Astrocyte (in vitro differentiated cells and primary cell): ENCODE results near the gene C17orf100. TPM values are rescaled to one million over a fixed set of nuclear protein-coding genes. Genes with fewer than 3 reads are reported as not detected.

ENCODE experiments used
- DNase-seq: peaks from one replicate; pipeline ENCODE4 v3.0.0-alpha.2; 2010; ENCODE audit warnings: low read depth
- FAIRE-seq: peaks from 2 replicates; lab custom pipeline; 2011; peaks lifted over from hg19 to GRCh38; lab: Jason Lieb, UNC
- H2AFZ ChIP-seq: 2 replicates; pipeline ENCODE4 v1.6.0; 2012; ENCODE audit warnings: low read depth, low read length, inconsistent platforms
- H3K27ac ChIP-seq: 2 replicates; pipeline ENCODE4 v1.5.1; 2011; ENCODE audit warnings: low read depth, low read length, inconsistent platforms
- H3K27me3 ChIP-seq: 2 replicates; pipeline ENCODE4 v1.6.0; 2011; ENCODE audit warnings: low read length, inconsistent platforms; ENCODE audit not compliant: insufficient read depth
- H3K36me3 ChIP-seq: 2 replicates; pipeline ENCODE4 v1.5.1; 2011; ENCODE audit warnings: low read length, inconsistent platforms; ENCODE audit not compliant: insufficient read depth
- H3K4me1 ChIP-seq: 2 replicates; pipeline ENCODE4 v1.5.1; 2011; ENCODE audit warnings: low read length, inconsistent platforms; ENCODE audit not compliant: insufficient read depth
- H3K4me2 ChIP-seq: 2 replicates; pipeline ENCODE4 v1.6.0; 2012; ENCODE audit warnings: low read length, inconsistent platforms
- H3K4me3 ChIP-seq: 2 replicates; pipeline ENCODE4 v1.5.1; 2011; ENCODE audit warnings: low read depth, mild to moderate bottlenecking, low read length, inconsistent platforms; ENCODE audit not compliant: insufficient read depth
- H3K79me2 ChIP-seq: 2 replicates; pipeline ENCODE4 v1.6.0; 2012; ENCODE audit warnings: mild to moderate bottlenecking, low read length, inconsistent platforms; ENCODE audit not compliant: insufficient read depth
- H3K9ac ChIP-seq: 2 replicates; pipeline ENCODE4 v1.6.0; 2012; ENCODE audit warnings: mild to moderate bottlenecking, low read length, inconsistent platforms
- H3K9me3 ChIP-seq: 2 replicates; pipeline ENCODE4 v1.5.1; 2012; ENCODE audit warnings: low read depth, mild to moderate bottlenecking, low read length, inconsistent platforms; ENCODE audit not compliant: insufficient read depth
- H4K20me1 ChIP-seq: 2 replicates; pipeline ENCODE4 v1.6.0; 2012; ENCODE audit warnings: low read length, inconsistent platforms; ENCODE audit not compliant: insufficient read depth
- H3K27ac Mint-ChIP-seq: one replicate; pipeline ENCODE4 v1.8.0; 2021; ENCODE audit warnings: mild to moderate bottlenecking, mixed read lengths; ENCODE audit not compliant: unreplicated experiment
- H3K27me3 Mint-ChIP-seq: one replicate; pipeline ENCODE4 v1.8.0; 2021; ENCODE audit warnings: low read depth, mixed read lengths; ENCODE audit not compliant: unreplicated experiment
- H3K36me3 Mint-ChIP-seq: one replicate; pipeline ENCODE4 v1.8.0; 2021; ENCODE audit warnings: low read depth, mixed read lengths; ENCODE audit not compliant: unreplicated experiment
- H3K4me1 Mint-ChIP-seq: one replicate; pipeline ENCODE4 v1.8.0; 2021; ENCODE audit warnings: low read depth, mixed read lengths; ENCODE audit not compliant: unreplicated experiment
- H3K4me3 Mint-ChIP-seq: one replicate; pipeline ENCODE4 v1.8.0; 2021; ENCODE audit warnings: mild to moderate bottlenecking, moderate library complexity, mixed read lengths; ENCODE audit not compliant: unreplicated experiment
- H3K9me3 Mint-ChIP-seq: one replicate; pipeline ENCODE4 v1.8.0; 2021; ENCODE audit warnings: mild to moderate bottlenecking, mixed read lengths; ENCODE audit not compliant: unreplicated experiment
- CTCF ChIP-seq: IDR thresholded peaks from 2 replicates; pipeline ENCODE4 v1.5.1; 2011; ENCODE audit warnings: low read depth, mild to moderate bottlenecking, inconsistent platforms, low read length, moderate library complexity; ENCODE audit not compliant: insufficient read depth
- EZH2 ChIP-seq: IDR thresholded peaks from 2 replicates; pipeline ENCODE4 v1.6.1; 2012; ENCODE audit warnings: mild to moderate bottlenecking, low read length, inconsistent platforms; ENCODE audit not compliant: insufficient read depth
- total RNA-seq: library from RNA; stranded (reverse); gene quantifications from 2 replicates; pipeline ENCODE4 v1.2.1, GENCODE V29; 2021

Gene C17orf100
- total RNA-seq, 1 donor from 2014 or later, result 3.1 TPM

GRCh38 chr17:6698004-6698403 is 46.4 kb downstream of the C17orf100 start:
- Histone ChIP-seq H3K4me3 (no peak overlapping the region), H3K36me3 (no peaks in the 10 kb centered on the region), H2AFZ (no peak overlapping the region), H3K79me2 (no peaks in the 10 kb centered on the region), H3K9me3 (no peaks in the 10 kb centered on the region), H3K4me1 (no peaks in the 10 kb centered on the region), H3K27me3 (peaks cover 5% of the 10 kb centered on the region), H3K4me2 (no peak overlapping the region), H3K9ac (no peak overlapping the region), H3K27ac (no peak overlapping the region), H4K20me1 (no peaks in the 10 kb centered on the region)
- DNase-seq (no peak), FAIRE-seq (no peak)
- Mint-ChIP-seq H3K4me1 (peaks cover 4% of the 10 kb centered on the region), H3K36me3 (peaks cover 7% of the 10 kb centered on the region), H3K4me3 (no peak overlapping the region), H3K9me3 (no peaks in the 10 kb centered on the region), H3K27me3 (peaks cover 44% of the 10 kb centered on the region), H3K27ac (no peak overlapping the region)
- no peak for TF ChIP-seq EZH2
- TF ChIP-seq CTCF, result no peak

GRCh38 chr17:6699997-6700947 is 48.7 kb downstream of the C17orf100 start:
- DNase-seq (no peak), FAIRE-seq (no peak)
- H3K27ac ChIP-seq, result no peak overlapping the region
- H3K4me3 Mint-ChIP-seq, result no peak overlapping the region
- no peaks in the 10 kb centered on the region for H3K4me1 ChIP-seq
- H3K36me3 Mint-ChIP-seq, result peaks cover 7% of the 10 kb centered on the region
- H3K27ac Mint-ChIP-seq, result no peak overlapping the region
- no peaks in the 10 kb centered on the region for H3K79me2 ChIP-seq
- no peak overlapping the region for H3K9ac ChIP-seq
- H3K36me3 ChIP-seq, result no peaks in the 10 kb centered on the region
- no peaks in the 10 kb centered on the region for H3K9me3 Mint-ChIP-seq
- H3K9me3 ChIP-seq, result no peaks in the 10 kb centered on the region
- no peaks in the 10 kb centered on the region for H3K4me1 Mint-ChIP-seq
- H2AFZ ChIP-seq, result no peak overlapping the region
- no peak overlapping the region for H3K4me3 ChIP-seq
- no peak overlapping the region for H3K4me2 ChIP-seq
- no peak for TF ChIP-seq EZH2
- no peak for TF ChIP-seq CTCF
- no peaks in the 10 kb centered on the region for H3K27me3 ChIP-seq
- peaks cover 49% of the 10 kb centered on the region for H3K27me3 Mint-ChIP-seq
- H4K20me1 ChIP-seq, result no peaks in the 10 kb centered on the region

- Histone ChIP-seq H3K9ac (no peak overlapping the region), H3K4me1 (no peaks in the 10 kb centered on the region), H3K36me3 (no peaks in the 10 kb centered on the region), H3K27ac (no peak overlapping the region), H3K9me3 (no peaks in the 10 kb centered on the region), H2AFZ (no peak overlapping the region), H4K20me1 (no peaks in the 10 kb centered on the region), H3K4me2 (no peak overlapping the region), H3K79me2 (no peaks in the 10 kb centered on the region), H3K4me3 (no peak overlapping the region), H3K27me3 (peaks cover 5% of the 10 kb centered on the region)
- TF ChIP-seq CTCF, result no peak
- TF ChIP-seq EZH2, result no peak
- H3K4me1 Mint-ChIP-seq, result no peaks in the 10 kb centered on the region
- H3K27me3 Mint-ChIP-seq, result peaks cover 48% of the 10 kb centered on the region
- DNase-seq (no peak), FAIRE-seq (no peak)
- no peak overlapping the region for H3K4me3 Mint-ChIP-seq
- H3K9me3 Mint-ChIP-seq, result no peaks in the 10 kb centered on the region
- peaks cover 7% of the 10 kb centered on the region for H3K36me3 Mint-ChIP-seq
- no peak overlapping the region for H3K27ac Mint-ChIP-seq
These were observed 49.4 kb downstream of the C17orf100 start for GRCh38 chr17:6700948-6701307.
